Measurements from ENCODE around the gene HDDC2.

HDDC2 gene

DNA sequence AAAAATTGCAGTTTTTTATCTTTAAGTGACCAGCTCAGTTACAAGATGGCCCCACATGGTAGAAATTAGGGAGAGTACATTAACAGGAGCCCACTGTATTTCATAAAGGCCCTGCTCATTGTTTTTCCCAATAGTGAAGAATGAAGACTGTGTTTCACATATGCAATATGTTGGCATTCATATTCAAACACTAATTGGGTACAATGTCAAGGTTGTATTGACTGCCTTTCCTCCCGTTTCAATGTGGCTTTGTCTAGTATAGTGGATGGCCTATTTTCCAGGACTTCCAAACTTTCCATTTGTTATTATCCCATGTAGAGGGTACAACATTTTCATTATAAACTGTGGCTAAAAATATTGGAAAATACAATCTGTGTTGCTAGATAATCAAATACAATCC, 51.3 kb downstream of the HDDC2 start:
- no peak overlapping the region for H3K4me3 ChIP-seq (ENCODE audit: low read depth, low read length)
- no peak for DNase-seq (ENCODE audit: low read depth)

DNA sequence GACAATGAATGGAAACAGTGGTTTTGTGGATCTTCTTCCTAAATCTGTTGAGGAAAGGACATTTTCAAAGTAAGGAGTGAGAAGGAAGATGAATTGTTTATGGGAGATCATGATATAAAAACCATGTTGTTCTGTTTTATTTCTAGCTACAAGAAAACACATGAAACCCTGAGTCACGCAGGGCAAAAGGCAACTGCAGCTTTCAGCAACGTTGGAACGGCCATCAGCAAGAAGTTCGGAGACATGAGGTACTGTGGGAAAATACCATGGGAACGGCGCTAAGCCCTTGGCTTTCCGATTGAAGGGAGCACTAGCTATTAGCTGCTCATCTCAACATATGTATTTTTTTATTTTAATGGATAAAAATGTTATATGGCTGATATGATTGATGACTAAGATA, 53.6 kb downstream of the HDDC2 start:
- no peak for DNase-seq (ENCODE audit: low read depth)
- no peak overlapping the region for H3K4me3 ChIP-seq (ENCODE audit: low read depth, low read length)

DNA sequence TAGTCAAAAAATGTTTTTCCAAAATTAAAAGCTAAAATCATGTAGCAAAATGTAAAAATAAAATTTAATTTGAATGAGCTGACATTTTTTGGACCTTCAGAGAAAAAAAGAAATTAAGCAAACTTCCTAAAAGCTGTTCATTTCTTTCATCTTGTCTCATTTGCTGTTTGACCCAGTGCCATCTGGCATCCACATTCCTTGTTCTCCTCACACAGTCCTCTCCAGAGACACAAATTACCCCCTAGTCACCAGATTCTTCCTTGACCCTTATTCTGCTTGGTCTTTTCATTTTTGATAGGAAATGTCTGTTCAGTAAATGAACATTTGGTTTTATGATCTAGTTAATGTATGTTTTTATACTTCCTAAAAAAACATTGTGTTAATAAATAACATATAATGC, 55.2 kb downstream of the HDDC2 start:
- no peak overlapping the region for H3K4me3 ChIP-seq (ENCODE audit: low read depth, low read length)

DNA sequence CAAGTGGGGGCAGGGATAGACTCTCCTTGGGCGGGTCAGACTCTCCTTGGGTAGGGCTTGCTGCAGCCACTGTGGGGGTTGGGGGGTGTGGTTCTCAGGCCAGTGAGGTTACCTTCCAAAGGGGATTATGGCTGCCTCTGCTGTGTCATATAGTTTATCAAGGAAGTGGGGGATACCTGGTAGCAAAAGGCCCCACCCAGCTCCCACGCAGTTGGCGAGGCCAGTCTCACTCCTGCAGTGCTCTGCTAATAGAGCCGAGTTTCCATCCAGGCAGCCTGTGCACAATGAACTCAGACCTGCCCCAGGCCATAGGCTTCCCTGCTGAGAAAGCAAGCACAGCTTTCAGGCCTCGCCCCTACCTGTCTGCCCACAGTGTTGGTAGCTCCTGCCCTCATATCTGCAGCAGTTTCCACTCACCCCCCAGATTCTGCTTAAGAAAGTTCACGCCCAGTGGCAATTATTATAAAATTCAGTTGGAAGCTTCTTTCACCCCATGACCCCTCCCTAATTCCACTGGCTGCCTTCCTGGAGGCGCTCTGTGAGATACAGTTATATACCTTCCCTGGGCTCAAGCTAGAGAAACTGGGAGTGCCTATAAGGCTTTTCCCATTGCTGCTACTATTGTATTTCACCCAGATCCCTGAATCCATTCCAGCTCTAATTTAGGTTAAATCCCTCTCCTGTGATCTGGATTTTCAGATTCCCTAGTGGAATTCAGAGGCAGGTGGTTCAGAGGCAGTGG, 56.1 kb downstream of the HDDC2 start:
- DNase-seq (ENCODE audit: low read depth) = no peak
- no peak overlapping the region for H3K4me3 ChIP-seq (ENCODE audit: low read depth, low read length)

More for the DNA sequence above, 55.2 kb downstream of the HDDC2 start:
- no peak for DNase-seq (ENCODE audit: low read depth)

DNA sequence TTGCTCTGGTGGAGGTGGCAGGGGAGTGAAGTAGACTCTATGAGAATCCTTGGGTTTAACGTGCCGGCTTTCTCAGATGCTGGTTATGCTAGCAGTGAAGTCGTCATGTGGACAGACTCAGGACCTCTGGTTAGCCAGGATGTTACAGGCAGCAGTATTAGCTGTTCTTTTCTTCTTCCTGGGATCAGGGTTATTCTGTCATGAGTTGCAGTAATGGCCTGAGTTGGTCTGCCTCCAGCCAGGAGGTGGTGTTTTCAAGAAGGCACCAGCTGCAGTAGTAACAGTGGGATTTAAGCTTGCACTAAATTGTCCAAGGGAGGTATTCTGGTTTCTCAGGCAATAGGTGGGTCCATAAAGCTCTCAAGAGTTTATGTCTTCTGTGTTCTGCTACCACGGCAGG, 56.7 kb downstream of the HDDC2 start:
- no peak overlapping the region for H3K4me3 ChIP-seq (ENCODE audit: low read depth, low read length)
- no peak for DNase-seq (ENCODE audit: low read depth)

DNA sequence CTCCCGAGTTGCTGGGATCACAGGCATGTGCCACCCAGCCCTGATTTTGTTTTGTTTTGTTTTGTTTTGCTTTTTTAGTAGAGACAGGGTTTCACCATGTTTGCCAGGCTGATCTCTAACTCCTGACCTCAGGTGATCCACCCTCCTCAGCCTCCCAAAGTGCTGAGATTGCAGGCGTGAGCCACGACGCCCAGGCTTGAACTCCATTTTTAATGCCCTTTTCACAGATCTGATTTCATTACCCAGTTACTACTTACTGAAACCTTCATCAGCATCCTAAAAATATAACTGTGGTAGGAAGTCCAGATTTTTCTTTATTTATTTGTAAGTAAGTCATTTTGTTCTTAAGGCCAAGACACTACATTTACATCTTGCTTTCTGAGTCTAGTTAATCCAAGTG, 64.0 kb downstream of the HDDC2 start:
- no peak for DNase-seq (ENCODE audit: low read depth)
- no peak overlapping the region for H3K4me3 ChIP-seq (ENCODE audit: low read depth, low read length)

DNA sequence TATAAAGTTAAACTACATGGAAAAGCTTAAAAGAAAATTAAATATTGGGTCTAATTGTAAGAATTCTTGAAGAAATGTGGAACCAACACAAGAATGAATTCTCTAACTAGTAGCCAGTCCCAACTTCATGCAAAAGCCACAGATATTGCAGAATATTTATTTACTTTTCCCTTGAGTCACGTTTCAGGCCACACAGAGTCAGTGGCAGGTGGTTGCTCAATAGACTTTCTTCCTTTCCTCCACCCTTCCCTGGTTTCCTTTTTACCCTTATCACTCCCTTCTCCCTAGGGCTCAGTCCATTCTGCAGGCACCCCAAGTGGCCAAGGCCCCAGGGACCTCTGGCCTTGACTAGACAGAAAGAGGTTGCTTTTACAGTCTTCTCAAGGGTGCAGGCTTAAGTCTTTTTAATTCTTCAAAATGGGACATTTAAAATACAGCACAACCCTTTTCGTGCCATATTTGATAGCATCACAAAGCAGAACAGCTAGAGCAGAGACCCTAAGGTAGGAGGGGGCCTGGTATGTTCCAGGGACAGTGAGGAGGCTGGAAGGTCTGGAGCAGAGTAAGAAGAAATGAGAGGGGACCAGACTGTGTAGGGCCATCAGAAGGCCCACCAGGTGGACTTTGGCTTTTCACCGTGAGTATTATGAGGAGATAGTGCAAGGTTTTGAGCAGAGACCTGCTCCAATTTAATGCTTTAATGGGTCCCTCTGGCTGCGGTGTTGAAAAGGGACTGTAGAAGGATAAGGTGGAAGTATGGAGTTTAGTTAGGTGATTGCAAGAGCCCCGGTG, 65.0 kb downstream of the HDDC2 start:
- DNase-seq (ENCODE audit: low read depth) = no peak
- no peak overlapping the region for H3K4me3 ChIP-seq (ENCODE audit: low read depth, low read length)

DNA sequence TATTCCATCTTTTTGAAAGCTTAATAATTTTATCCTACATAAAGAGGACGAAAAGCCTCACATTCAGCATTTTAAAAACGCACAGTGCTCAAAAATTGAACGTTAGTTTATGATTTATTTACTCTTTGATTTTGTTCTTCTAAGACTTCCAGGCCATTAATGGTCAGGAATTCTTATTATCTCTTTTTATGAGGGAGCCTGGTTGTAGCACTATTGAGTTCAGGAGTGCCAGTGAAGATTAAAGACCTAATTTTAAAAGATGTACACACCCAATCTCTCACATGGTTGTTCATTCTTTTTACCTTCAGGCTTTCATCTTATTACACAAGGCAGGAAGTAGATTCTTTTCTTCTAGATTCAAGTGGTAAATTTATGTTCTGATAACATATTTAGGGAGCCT, 68.6 kb downstream of the HDDC2 start:
- no peak overlapping the region for H3K4me3 ChIP-seq (ENCODE audit: low read depth, low read length)
- no peak for DNase-seq (ENCODE audit: low read depth)

DNA sequence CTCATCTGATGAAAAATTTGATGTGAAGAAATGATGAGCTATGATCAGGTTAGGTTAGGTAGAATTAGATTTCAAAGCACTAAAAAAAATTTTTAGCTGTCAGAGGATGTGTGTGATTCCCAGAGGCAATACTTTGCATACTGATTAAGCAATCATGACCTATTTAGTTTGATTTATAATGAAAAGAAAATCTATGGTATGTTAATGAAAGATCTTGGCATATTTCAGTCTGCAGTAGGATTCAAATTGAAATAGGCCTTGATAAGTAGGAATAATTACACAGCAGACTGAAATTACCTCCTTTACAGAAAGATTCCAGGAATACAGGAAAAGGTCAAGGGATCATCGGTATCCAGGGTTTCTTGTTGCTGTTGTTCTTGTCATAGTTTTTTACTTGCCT, 69.3 kb downstream of the HDDC2 start:
- no peak overlapping the region for H3K4me3 ChIP-seq (ENCODE audit: low read depth, low read length)
- no peak for DNase-seq (ENCODE audit: low read depth)

DNA sequence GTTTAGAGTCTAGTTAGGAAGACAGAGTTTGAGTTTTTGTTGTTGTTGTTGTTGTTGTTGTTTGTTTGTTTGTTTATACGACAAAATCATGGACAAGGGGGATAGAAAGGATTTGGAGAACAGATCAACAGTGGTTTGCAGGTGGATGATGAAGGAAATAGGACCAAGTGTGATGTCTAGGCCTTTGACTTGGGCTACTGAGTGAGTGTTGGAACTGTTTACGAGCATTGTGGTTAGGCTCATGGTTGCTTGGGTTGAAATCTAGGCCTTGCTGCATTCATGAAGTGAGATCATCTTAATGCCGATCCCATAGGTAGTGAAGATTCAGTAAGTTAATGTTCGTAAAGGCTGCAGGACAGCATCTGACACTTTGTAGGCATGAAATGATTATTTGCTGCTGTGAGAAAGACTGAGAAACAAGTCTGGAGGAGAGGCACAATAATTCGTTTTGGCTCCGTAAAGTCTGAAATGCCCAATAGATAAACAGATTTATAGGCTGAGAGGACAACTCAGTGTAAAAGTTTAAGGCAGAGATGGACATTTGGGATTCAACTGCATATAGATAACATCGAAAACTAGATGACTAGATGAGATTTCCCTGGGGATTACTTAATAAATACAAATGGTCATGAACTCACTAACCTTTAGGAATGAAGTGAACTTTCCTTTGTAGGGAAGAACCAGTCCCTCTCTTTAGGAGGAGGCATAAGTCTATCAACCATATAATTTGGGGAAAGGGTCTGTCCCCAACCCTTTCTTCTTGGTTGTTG, 70.0 kb downstream of the HDDC2 start:
- DNase-seq (ENCODE audit: low read depth) = no peak
- no peak overlapping the region for H3K4me3 ChIP-seq (ENCODE audit: low read depth, low read length)

DNA sequence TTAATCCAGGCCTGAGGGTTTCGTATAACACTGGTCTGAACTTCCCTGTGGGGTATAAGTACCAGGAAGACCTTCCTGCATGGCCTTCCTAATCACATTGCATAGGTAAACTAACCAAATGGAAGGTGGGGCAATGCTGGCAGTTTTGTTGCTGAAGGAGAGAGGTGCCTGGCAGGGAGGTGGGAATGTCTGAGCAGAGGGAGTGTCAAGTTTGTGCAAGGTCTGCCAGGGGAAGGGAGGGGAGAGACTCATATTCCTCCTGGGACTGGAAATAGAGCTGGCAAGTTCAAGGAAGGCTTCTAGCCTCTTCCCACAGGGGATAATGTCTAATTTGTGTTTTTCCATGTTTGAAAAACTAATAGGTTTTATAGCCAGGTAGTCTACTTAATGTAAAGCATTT, 70.6 kb downstream of the HDDC2 start:
- H3K4me3 ChIP-seq (ENCODE audit: low read depth, low read length) = no peak overlapping the region
- DNase-seq (ENCODE audit: low read depth) = no peak

DNA sequence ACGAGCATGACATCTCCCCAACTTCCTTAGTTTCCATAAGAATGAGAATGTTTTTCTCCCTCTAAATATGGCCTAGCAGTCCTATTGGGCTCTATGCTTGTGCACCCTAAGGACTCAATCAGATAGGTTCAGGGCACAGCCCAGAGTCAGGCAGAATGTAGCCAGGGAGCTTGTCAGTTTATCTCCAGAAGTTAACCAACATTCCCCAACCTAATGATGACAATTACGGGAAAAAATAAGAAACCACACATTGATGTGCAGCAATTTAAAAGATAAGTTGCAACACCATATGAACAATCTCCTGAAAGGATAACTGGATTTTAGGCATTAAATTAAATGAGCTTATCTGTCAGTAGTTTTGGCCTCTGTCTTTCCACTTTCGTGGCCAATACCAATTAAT, 71.1 kb downstream of the HDDC2 start:
- no peak overlapping the region for H3K4me3 ChIP-seq (ENCODE audit: low read depth, low read length)
- no peak for DNase-seq (ENCODE audit: low read depth)

DNA sequence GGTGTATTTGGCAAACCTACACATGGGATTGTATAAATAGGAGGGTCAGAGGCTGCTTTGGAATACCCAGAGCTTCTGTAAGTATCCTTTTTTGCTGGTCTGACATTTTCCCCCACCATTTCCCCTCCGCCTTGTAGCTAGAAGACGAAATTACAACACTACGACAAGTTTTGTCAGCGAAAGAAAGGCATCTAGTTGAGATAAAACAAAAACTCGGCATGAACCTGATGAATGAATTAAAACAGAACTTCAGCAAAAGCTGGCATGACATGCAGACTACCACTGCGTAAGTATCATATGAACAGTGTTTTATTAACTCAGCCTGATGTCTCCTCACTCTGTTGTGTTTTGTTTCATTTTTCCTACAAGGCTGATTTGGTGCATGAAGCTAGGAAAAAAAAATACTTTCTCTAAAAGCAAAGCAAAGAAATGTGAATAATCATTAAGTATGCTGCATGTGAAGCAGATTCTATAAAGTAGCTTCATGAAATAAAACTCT, 72.7 kb downstream of the HDDC2 start:
- no peak for DNase-seq (ENCODE audit: low read depth)
- no peak overlapping the region for H3K4me3 ChIP-seq (ENCODE audit: low read depth, low read length)

DNA sequence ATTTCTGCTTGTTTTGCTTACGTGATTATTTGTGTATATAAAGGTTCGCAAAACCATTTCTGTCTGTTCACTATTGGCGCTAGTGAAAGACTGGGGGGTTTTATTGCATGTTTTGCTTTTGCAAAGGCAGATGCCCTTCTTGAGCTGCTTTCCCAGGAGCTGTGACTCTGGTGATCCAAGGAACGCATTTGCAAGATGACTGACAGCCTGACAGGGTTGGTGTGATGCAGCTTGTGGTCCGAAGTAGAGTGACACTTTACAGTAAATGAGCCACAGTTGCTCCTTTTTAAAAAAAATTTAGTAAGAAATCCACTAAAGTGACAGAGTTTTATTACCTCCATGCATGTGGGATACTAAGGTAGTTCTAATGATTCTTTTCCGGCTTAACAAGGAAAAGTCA, 74.5 kb downstream of the HDDC2 start:
- no peak for DNase-seq (ENCODE audit: low read depth)
- no peak overlapping the region for H3K4me3 ChIP-seq (ENCODE audit: low read depth, low read length)
